Daoy (cell line): ENCODE data around the gene XAB2. TPM values are rescaled to one million over a fixed set of nuclear protein-coding genes. Genes with fewer than 3 reads are reported as not detected.
"Not testable (repeated sequence)": the region's sequence is repeated elsewhere in the genome, so short reads cannot be mapped to it uniquely, and the experiment has no call there.

ENCODE experiments used
- DNase-seq: peaks from one replicate; pipeline ENCODE4 v3.0.0-alpha.2; 2015; ENCODE audit warnings: low read depth
- total RNA-seq: library from RNA; depleted of rRNA; stranded (reverse); fragments of >200 nt; shearing (Covaris generic); gene quantifications from 2 replicates; pipeline ENCODE4 v1.2.3, GENCODE V29; 2014; rRNA removed

XAB2 gene
- total RNA-seq, 1 experiment from 2014 or later: 47.3 TPM

- not testable (repeated sequence) for DNase-seq
Observed at GRCh38 chr19:7577422-7577821, 51.9 kb downstream of the XAB2 start.

GRCh38 chr19:7575434-7576040 is 53.8 kb downstream of the XAB2 start:
- peak; percentile 55 for DNase-seq

- DNase-seq: no peak
Observed at GRCh38 chr19:7570761-7571160, 58.6 kb downstream of the XAB2 start.

Other genes with a start within 250 kb of the XAB2 start
- 0.60 and 1.0 TPM in 2 replicates for gene PEX11G, start 140.5 kb downstream of the XAB2 start, total RNA-seq
- gene ZNF358, start 113.4 kb downstream of the XAB2 start, total RNA-seq: 16.9 and 37.6 TPM in 2 replicates
- 1.6 and 3.6 TPM in 2 replicates for gene MCOLN1, start 106.9 kb downstream of the XAB2 start, total RNA-seq
- gene PNPLA6, start 93.8 kb downstream of the XAB2 start, total RNA-seq: 40.5 and 51.0 TPM in 2 replicates
- gene CAMSAP3, start 33.7 kb downstream of the XAB2 start, total RNA-seq: 1.4 and 1.5 TPM in 2 replicates
- 31.9 and 135 TPM in 2 replicates for gene PET100, start 248 bp upstream of the XAB2 start, total RNA-seq
- not detected in 2 replicates for gene PCP2, start 4.2 kb upstream of the XAB2 start, total RNA-seq
- gene STXBP2, start 7.6 kb upstream of the XAB2 start, total RNA-seq: 11.7 and 15.8 TPM in 2 replicates
- not detected in 2 replicates for gene RETN, start 39.5 kb upstream of the XAB2 start, total RNA-seq
- gene MCEMP1, start 47.5 kb upstream of the XAB2 start, total RNA-seq: not detected in 2 replicates
- gene TRAPPC5, start 51.3 kb upstream of the XAB2 start, total RNA-seq: 64.7 and 75.2 TPM in 2 replicates
- not detected in 2 replicates for gene FCER2, start 72.6 kb upstream of the XAB2 start, total RNA-seq
- not detected in 2 replicates for gene CLEC4G, start 102.6 kb upstream of the XAB2 start, total RNA-seq
- not detected in 2 replicates for gene CD209, start 118.0 kb upstream of the XAB2 start, total RNA-seq
- not detected in 2 replicates for gene CLEC4M, start 133.7 kb upstream of the XAB2 start, total RNA-seq
- gene EVI5L, start 200.7 kb upstream of the XAB2 start, total RNA-seq: 9.3 and 11.7 TPM in 2 replicates
- gene PRR36, start 244.8 kb upstream of the XAB2 start, total RNA-seq: not detected in 2 replicates